GM19438 (cell line): ENCODE measurements around the gene TAF4.

ENCODE experiments used
- ATAC-seq: cut with Tn5 transposase; IDR thresholded peaks from one replicate; pipeline ENCODE4 v1.9.1; 2021; ENCODE audit warnings: low read depth; ENCODE audit not compliant: unreplicated experiment

The TAF4 gene

GRCh38 chr20:61968932-61969331, 96.7 kb downstream of the TAF4 start:
- no peak for ATAC-seq

GRCh38 chr20:61968036-61968810, 97.5 kb downstream of the TAF4 start:
- ATAC-seq, result no peak

GRCh38 chr20:61967300-61967699, 98.4 kb downstream of the TAF4 start:
- no peak for ATAC-seq

- no peak for ATAC-seq
Measured at GRCh38 chr20:61966492-61967244, 99.0 kb downstream of the TAF4 start.

- no peak for ATAC-seq
Measured at GRCh38 chr20:61965606-61966491, 99.8 kb downstream of the TAF4 start.

GRCh38 chr20:61964675-61965605, 100.7 kb downstream of the TAF4 start:
- ATAC-seq, result no peak

GRCh38 chr20:61963885-61964674, 101.6 kb downstream of the TAF4 start:
- ATAC-seq, result no peak

- no peak for ATAC-seq
Measured at GRCh38 chr20:61963149-61963548, 102.5 kb downstream of the TAF4 start.

- ATAC-seq, result no peak
Measured at GRCh38 chr20:61960836-61961235, 104.8 kb downstream of the TAF4 start.

- no peak for ATAC-seq
Measured at GRCh38 chr20:61958773-61959700, 106.6 kb downstream of the TAF4 start.

- ATAC-seq, result no peak
Measured at GRCh38 chr20:61957961-61958715, 107.5 kb downstream of the TAF4 start.

- ATAC-seq, result no peak
Measured at GRCh38 chr20:61956396-61957342, 109.0 kb downstream of the TAF4 start.

- ATAC-seq, result no peak
Measured at GRCh38 chr20:61955668-61956395, 109.8 kb downstream of the TAF4 start.

- ATAC-seq, result no peak
Measured at GRCh38 chr20:61954276-61955021, 111.2 kb downstream of the TAF4 start.
